Myometrial cell (primary cell): Measurements from ENCODE around the gene SBF2. TPM values are rescaled to one million over a fixed set of nuclear protein-coding genes. Genes with fewer than 3 reads are reported as not detected.

Experiments used
- total RNA-seq: library from RNA; depleted of rRNA; stranded (reverse); fragments of >200 nt; gene quantifications from 2 replicates; pipeline ENCODE4 v1.2.3, GENCODE V29; 2015

Gene SBF2
- 29.4 and 33.0 TPM in 2 replicates for total RNA-seq

DNA sequence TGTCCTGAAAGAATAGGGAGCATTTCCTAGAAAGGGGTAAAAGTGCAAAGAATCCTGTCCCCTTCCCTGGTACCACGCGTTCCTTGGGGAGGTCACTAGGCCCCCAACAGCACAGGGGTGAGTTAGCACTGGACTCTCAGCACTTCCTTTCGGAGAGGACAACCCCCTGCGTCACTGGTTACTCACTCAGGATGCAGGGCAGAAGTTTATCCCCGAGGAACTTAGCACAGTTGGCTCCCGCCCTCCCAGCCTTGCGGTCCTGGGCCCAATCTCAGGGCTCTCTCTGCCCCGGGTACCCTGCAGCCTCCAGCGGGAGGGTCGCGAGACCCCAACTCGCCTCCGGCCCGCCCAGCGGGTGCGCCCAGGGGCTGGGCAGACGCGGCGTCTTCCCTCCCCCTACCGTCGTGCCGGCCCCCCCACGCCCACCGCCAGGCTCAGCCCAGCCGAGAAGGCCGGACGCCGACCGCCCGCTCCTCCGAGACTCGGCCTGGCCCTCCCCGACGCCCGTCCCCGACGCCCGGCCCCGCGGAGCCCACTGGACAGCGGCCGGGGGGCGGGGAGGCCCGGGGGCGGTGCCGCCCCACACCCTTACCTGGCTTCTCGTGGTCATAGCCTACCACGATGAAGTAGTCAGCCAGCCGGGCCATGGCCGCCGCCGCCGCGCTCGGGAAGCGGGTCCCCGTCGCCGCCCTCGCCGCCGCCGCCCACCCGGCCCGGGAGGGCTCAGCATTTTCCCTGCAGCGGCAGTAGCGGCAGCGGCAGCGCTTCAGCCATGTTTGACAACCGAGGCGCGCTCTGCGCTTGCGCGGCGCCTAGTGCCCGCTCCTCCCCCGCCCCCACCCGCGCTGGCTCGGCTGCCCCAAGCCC is at the start of gene SBF2:
Gene SBF2, minus strand, starts transcription at position 797 of the 867 bp plus-strand sequence. Its CDS starts 150 bp downstream, at position 647.

DNA sequence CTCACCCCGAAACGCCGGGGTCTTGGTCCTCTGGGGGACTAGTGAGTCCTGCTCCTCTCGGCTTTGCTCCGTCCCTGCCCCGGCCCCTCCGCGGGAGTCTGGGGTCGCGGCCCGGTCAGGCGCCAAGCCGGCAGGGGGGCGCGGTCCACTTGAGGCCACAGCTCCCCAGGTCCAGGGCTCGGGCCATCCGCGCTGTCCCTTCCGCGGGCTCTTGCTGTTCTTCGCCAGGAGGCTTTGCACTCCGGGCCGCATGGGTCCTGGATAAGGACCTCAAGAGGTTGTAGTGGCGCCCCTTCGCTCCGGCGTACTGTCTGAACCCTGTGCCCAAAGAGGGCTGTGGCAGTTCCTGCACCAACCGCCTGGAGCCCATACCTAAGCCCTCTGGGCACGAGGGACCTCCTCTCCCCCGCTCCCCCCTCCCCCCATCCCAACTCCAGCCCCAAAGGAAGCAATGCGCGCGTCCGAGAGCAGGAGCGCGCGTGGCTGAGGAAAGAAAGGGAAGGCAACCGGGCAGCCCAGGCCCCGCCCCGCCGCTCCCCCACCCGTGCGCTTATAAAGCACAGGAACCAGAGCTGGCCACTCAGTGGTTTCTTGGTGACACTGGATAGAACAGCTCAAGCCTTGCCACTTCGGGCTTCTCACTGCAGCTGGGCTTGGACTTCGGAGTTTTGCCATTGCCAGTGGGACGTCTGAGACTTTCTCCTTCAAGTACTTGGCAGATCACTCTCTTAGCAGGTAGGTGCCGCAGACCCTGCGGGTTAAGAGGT is 10.7 kb upstream of the SBF2 start, which contains the start of gene ADM:
Gene ADM, plus strand, starts transcription at position 579 of the 767 bp plus-strand sequence. CDS start 628 bp downstream, outside the sequence.

Other genes with a start within 250 kb of the SBF2 start
- gene ADM, start 10.9 kb upstream of the SBF2 start, total RNA-seq = 298 and 324 TPM in 2 replicates
- gene AMPD3, start 161.0 kb upstream of the SBF2 start, total RNA-seq = 5.0 and 5.8 TPM in 2 replicates
- gene RNF141, start 247.0 kb upstream of the SBF2 start, total RNA-seq = 17.6 and 19.0 TPM in 2 replicates